Body of pancreas (tissue), 4 donors: ENCODE data around the gene MRM2. TPM values are rescaled to one million over a fixed set of nuclear protein-coding genes. Genes with fewer than 3 reads are reported as not detected.

Experiments
- ATAC-seq: fragments of 150-250 bp; one replicate; pipeline ENCODE4 v1.9.1; 2016
- DNase-seq, 4 donors: peaks; one replicate each; pipeline ENCODE4 v3.0.0-alpha.2; 2019
- H3K27ac ChIP-seq, 4 donors: fragments of 200-600 bp; sonication (generic); 1 replicate in 3 of 4; 2 replicates in 1 of 4; pipeline versions ENCODE4 v1.5.1 to v1.6.1; 2016 to 2019; ENCODE audit warnings: mild to moderate bottlenecking in 1 of 4, mixed read lengths in 1 of 4, moderate library complexity in 1 of 4
- H3K27me3 ChIP-seq, 2 donors: fragments of 200-600 bp; sonication (generic); one replicate each; pipeline ENCODE4 v1.6.0; 2016; ENCODE audit warnings: mild to moderate bottlenecking in 1 of 2
- H3K36me3 ChIP-seq, 2 donors: fragments of 200-600 bp; sonication (generic); replicated peaks in 1 of 2; 2 replicates each; pipeline ENCODE4 v1.5.1; 2016; ENCODE audit warnings: low read depth in 2 of 2; ENCODE audit not compliant: insufficient read depth in 1 of 2
- H3K4me1 ChIP-seq: fragments of 200-600 bp; sonication (generic); one replicate; pipeline ENCODE4 v1.6.0; 2016
- H3K4me3 ChIP-seq, 2 donors: fragments of 200-600 bp; sonication (generic); 1 replicate in 1 of 2; 2 replicates in 1 of 2; pipeline ENCODE4 v1.5.1; 2016 to 2019
- H3K9me3 ChIP-seq, 3 donors: fragments of 200-600 bp; sonication (generic); 1 replicate in 2 of 3; 2 replicates in 1 of 3; pipeline ENCODE4 v1.5.1; 2016
- POLR2A ChIP-seq, 3 donors: fragments of 450-650 bp; IDR thresholded peaks; one replicate each; pipeline ENCODE4 v1.6.1; 2016; ENCODE audit warnings: antibody characterized with exemption in 3 of 3, mild to moderate bottlenecking in 2 of 3
- WGBS, 2 donors: methylation state at CpG; one replicate each; pipeline ENCODE4 v1.1.5; 2017; 5-methylcytosine and 5-hydroxymethylcytosine counted together
- intact Hi-C: fragments of 100-400 bp; cut with DNase I; formaldehyde crosslinking; loops from one replicate; pipeline ENCODE4 v1.15.1; 2023
- total RNA-seq, 2 donors: library from RNA; depleted of rRNA; stranded (reverse); fragments of >200 nt; gene quantifications; one replicate each; pipeline ENCODE4 v1.1.0, GENCODE V29; 2016
- TF ChIP-seq, protein P1 (sequence below), 7 experiments: fragments of 450-650 bp in 4 of 7; fragments of 200-600 bp in 3 of 7; sonication (generic) in 3 of 7; IDR thresholded peaks; one replicate each; pipeline ENCODE4 v1.5.1; 2016 to 2019; ENCODE audit warnings: antibody characterized with exemption in 7 of 7

The MRM2 gene
- total RNA-seq, 2 donors from 2014 or later, result 7.6 to 8.8 TPM

DNA sequence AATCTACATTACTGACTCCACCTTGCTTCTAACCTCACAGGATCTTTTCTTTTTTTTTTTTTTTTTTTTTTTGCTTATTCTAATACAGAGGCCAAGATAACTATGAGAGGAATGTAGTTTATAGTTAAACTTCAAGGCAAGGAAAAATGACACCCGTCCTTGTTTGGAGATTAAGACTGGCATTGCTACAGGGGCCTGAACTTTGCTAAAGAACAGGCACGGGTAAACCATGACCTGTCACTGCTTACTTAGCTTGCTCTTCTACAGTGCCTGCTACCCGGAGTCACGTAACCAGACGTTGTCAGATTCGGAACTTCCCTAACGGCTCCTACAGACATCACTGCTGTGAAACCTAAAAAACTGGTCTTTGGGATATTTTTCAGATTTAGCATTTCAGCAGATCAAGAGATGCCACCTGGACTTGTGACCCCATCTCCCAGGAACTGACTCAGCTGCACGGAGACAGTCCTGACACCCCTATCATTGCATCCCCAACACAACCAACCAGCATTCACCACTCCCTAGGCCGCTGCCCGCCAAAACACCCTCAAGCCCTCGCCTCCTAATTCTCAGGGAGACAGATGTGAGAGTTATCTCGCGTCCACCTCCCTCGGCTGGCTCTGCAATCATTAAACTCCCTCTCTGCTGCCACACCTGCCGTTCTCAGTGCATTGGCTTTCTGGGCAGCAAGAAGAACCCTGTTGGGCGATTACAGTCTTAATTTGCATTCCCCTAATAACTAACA is 36.8 kb downstream of the MRM2 start:
- H3K4me1 ChIP-seq, result no peaks in the 10 kb centered on the region
- WGBS, 2 donors, result 87 to 88% methylated on average over 16 of the region's 16 CpGs
- no peak for TF ChIP-seq POLR2A (IDR thresholded peaks at IDR 0.05)
- TF ChIP-seq, protein P1, sequence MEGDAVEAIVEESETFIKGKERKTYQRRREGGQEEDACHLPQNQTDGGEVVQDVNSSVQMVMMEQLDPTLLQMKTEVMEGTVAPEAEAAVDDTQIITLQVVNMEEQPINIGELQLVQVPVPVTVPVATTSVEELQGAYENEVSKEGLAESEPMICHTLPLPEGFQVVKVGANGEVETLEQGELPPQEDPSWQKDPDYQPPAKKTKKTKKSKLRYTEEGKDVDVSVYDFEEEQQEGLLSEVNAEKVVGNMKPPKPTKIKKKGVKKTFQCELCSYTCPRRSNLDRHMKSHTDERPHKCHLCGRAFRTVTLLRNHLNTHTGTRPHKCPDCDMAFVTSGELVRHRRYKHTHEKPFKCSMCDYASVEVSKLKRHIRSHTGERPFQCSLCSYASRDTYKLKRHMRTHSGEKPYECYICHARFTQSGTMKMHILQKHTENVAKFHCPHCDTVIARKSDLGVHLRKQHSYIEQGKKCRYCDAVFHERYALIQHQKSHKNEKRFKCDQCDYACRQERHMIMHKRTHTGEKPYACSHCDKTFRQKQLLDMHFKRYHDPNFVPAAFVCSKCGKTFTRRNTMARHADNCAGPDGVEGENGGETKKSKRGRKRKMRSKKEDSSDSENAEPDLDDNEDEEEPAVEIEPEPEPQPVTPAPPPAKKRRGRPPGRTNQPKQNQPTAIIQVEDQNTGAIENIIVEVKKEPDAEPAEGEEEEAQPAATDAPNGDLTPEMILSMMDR (IDR thresholded peaks at IDR 0.05), result no peak
- ATAC-seq (no peak), DNase-seq (no peak)
- no peak overlapping the region for H3K4me3 ChIP-seq
- no peaks in the 10 kb centered on the region for H3K27me3 ChIP-seq
- no peak overlapping the region for H3K27ac ChIP-seq
- H3K36me3 ChIP-seq, result no peaks in the 10 kb centered on the region
- no peaks in the 10 kb centered on the region for H3K9me3 ChIP-seq
- intact Hi-C loops, result loop anchor here (10.0 kb wide), 1 partner anchor 540 kb away; no protein-coding TSS in a partner anchor

DNA sequence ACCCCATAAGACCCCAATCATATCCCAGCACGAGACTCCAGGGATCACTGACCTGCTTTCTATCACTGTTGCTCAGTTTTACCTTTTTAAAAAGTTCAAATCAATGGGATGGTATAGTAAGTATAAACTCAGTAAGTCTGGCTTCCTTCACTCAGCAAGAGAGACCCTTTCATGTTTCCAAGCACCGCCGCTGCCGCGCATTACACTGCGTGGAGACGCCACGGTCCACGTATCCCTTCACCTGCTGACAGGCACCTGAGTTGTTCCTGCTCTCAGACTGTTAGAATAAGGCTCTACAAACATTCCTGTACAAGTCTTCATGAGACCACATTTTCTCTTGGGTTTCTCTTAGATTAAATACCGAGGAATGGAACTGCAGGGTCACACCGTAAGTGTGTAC is 37.6 kb downstream of the MRM2 start:
- TF ChIP-seq, protein P1 (IDR thresholded peaks at IDR 0.05), result no peak
- no peak for TF ChIP-seq POLR2A (IDR thresholded peaks at IDR 0.05)

DNA sequence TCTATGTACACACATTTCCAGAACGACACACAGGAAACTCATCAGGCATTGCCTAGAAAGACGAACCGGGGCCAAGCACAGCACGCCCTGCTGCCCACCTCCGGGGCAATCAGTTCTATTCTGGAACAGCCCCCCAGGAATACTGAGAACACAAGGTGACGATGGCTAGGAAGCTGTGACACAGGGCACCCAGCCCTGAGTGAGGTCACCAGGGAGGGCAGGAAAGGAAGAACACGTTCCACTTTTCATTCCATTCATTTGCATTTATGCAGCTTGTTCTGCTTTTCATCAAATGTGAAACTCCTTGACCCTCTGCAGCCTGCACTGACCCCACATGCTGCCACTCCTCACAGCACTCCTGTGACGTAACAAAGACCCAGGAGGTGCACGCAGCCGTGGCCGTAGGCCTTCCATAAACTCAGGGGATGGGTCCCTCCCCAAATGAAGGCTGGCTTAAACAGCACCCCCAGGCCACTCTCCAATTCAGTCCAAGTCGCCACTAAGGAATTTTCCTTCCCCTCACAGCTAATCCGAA is 38.2 kb downstream of the MRM2 start:
- ATAC-seq (peak; percentile 25), DNase-seq (no peak)
- intact Hi-C loops, result loop anchor here (10.0 kb wide), 1 partner anchor 539 kb away; no protein-coding TSS in a partner anchor
- H3K9me3 ChIP-seq, result no peaks in the 10 kb centered on the region
- no peaks in the 10 kb centered on the region for H3K27me3 ChIP-seq
- H3K36me3 ChIP-seq, result no peaks in the 10 kb centered on the region
- no peaks in the 10 kb centered on the region for H3K4me1 ChIP-seq
- H3K4me3 ChIP-seq, result no peak overlapping the region
- 78 to 79% methylated on average over 13 of the region's 13 CpGs for WGBS, 2 donors
- H3K27ac ChIP-seq, result no peak overlapping the region
- no peak for TF ChIP-seq POLR2A (IDR thresholded peaks at IDR 0.05)
- TF ChIP-seq, protein P1 (IDR thresholded peaks at IDR 0.05), result no peak

More for the DNA sequence above, 37.6 kb downstream of the MRM2 start:
- Histone ChIP-seq H3K4me1 (no peaks in the 10 kb centered on the region), H3K36me3 (no peaks in the 10 kb centered on the region), H3K9me3 (no peaks in the 10 kb centered on the region), H3K4me3 (no peak overlapping the region), H3K27ac (no peak overlapping the region), H3K27me3 (no peaks in the 10 kb centered on the region)
- 94 to 95% methylated on average over 11 of the region's 11 CpGs for WGBS, 2 donors
- ATAC-seq, result no peak
- intact Hi-C loops, result loop anchor here (10.0 kb wide), 1 partner anchor 540 kb away; no protein-coding TSS in a partner anchor
- no peak for DNase-seq

DNA sequence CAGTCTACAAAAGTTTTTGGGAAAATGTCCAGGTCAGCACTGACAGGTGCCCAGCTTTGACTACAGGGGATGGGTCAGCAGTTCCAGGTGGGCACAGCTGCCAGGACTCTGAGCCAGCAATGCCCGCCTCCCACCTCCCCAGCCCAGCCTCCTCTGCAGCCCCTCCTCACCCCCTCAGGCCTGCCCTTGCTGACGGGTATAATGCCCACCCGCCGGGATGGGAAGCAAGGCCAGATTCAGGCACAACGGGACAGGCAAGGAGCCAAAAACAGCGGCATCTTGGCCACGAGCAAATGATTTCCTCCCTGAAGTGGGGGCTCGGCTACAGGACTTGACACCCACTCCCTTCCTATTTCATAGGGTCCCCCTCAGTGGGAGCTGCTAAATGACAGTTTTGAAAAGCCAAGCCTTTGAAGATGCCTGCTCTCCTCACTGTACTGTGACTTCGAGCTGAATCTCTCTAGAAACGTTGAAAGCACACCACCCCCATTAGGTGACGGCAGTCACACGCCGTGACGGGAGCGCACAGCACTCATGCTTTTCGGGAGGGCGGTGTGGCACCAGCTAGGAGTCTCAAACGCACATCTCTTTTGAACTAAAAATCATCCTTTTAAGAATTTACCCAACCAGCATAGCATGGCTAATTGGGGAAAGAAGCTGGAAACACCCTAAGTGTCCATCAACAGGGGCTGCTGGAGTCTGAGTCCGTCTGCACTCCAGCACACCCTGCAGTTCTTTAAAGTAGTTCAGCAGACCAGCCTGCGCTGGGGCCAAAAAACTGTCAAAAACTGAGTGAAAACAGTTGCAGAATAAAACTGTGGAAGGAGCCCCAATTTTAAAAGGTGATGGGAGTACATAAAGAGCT is 38.9 kb downstream of the MRM2 start:
- WGBS, 2 donors, result 81 to 90% methylated on average over 10 to 17 of the region's 20 CpGs
- Histone ChIP-seq H3K9me3 (no peaks in the 10 kb centered on the region), H3K27ac (no peak overlapping the region), H3K36me3 (no peaks in the 10 kb centered on the region), H3K27me3 (no peaks in the 10 kb centered on the region), H3K4me1 (no peaks in the 10 kb centered on the region), H3K4me3 (no peak overlapping the region)
- intact Hi-C loops, result loop anchor here (10.0 kb wide), 1 partner anchor 538 kb away; no protein-coding TSS in a partner anchor
- DNase-seq (no peak), ATAC-seq (no peak)
- no peak for TF ChIP-seq POLR2A (IDR thresholded peaks at IDR 0.05)
- TF ChIP-seq, protein P1 (IDR thresholded peaks at IDR 0.05), result no peak
